ENCODE data around the gene KHDRBS2.

DNA sequence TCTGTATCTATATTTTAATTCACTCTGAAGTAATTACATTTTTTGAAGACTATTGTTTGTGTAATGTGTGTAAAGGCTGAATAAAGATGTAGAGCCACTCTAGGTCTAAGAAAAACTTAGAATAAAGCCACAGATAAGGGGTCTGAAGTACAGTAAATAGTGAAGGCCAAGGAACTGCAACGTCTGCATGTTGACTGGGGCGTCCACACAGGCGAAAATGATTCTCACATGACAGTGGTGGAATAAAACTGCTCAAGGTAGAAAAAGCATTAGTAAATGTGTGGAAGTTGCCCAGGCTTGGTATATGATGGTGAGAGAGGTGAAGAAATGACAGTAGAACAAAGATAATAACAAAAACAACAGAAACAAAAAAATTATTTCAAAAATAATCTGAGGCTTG is 196.2 kb downstream of the KHDRBS2 start:
- no peak for TF ChIP-seq EZH2 (IDR thresholded peaks at IDR 0.05)
- no peak for TF ChIP-seq POLR2AphosphoS5 (IDR thresholded peaks at IDR 0.05; ENCODE audit: borderline replicate concordance, low read depth, low read length)
- no peak for TF ChIP-seq FOXP2 (optimal IDR thresholded peaks at IDR 0.05; ENCODE audit: control extremely low read depth, extremely low read length, insufficient read depth)

Data from SK-N-MC (cell line).